Hepatocyte (in vitro differentiated cells): ENCODE results near the gene HMOX1.

ENCODE experiments used
- EZH2 ChIP-seq: fragments of 200-600 bp; sonication (generic); IDR thresholded peaks from 2 replicates; pipeline ENCODE4 v1.6.1; 2016; ENCODE audit warnings: antibody characterized with exemption, mild to moderate bottlenecking, borderline replicate concordance
- TF ChIP-seq, protein P1 (sequence below): fragments of 200-600 bp; sonication (generic); IDR thresholded peaks from 2 replicates; pipeline ENCODE4 v1.5.1; 2016; ENCODE audit warnings: antibody characterized with exemption, mild to moderate bottlenecking; ENCODE audit not compliant: poor library complexity

GRCh38 chr22:35425546-35425945 is 44.6 kb downstream of the HMOX1 start:
- TF ChIP-seq EZH2, result no peak
- TF ChIP-seq, protein P1, sequence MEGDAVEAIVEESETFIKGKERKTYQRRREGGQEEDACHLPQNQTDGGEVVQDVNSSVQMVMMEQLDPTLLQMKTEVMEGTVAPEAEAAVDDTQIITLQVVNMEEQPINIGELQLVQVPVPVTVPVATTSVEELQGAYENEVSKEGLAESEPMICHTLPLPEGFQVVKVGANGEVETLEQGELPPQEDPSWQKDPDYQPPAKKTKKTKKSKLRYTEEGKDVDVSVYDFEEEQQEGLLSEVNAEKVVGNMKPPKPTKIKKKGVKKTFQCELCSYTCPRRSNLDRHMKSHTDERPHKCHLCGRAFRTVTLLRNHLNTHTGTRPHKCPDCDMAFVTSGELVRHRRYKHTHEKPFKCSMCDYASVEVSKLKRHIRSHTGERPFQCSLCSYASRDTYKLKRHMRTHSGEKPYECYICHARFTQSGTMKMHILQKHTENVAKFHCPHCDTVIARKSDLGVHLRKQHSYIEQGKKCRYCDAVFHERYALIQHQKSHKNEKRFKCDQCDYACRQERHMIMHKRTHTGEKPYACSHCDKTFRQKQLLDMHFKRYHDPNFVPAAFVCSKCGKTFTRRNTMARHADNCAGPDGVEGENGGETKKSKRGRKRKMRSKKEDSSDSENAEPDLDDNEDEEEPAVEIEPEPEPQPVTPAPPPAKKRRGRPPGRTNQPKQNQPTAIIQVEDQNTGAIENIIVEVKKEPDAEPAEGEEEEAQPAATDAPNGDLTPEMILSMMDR, result no peak
